SK-N-SH treated with all-trans-retinoic acid at 6 μM for 48 hours (cell line): Measurements from ENCODE around the gene SPRYD7.

Experiments
- ARNTL ChIP-seq: fragments of 450-650 bp; formaldehyde crosslinking; IDR thresholded peaks from 2 replicates; pipeline ENCODE4 v1.5.0; 2020; ENCODE audit warnings: low read depth, mild to moderate bottlenecking, moderate library complexity, borderline replicate concordance
- BACH2 ChIP-seq: fragments of 250-450 bp; sonication (Bioruptor Pico); IDR thresholded peaks from 2 replicates; pipeline ENCODE4 v1.9.0; 2021; ENCODE audit warnings: mild to moderate bottlenecking, borderline replicate concordance
- ESRRG ChIP-seq: fragments of 250-450 bp; sonication (Bioruptor Pico); IDR thresholded peaks from 2 replicates; pipeline ENCODE4 v1.6.1; 2021; ENCODE audit warnings: mild to moderate bottlenecking
- PPARA ChIP-seq: fragments of 250-450 bp; sonication (Bioruptor Pico); IDR thresholded peaks from 2 replicates; pipeline ENCODE4 v1.5.0; 2020; ENCODE audit warnings: mild to moderate bottlenecking, borderline replicate concordance
- SNAI2 ChIP-seq: fragments of 250-450 bp; sonication (Bioruptor Pico); IDR thresholded peaks from 2 replicates; pipeline ENCODE4 v1.5.0; 2020; ENCODE audit warnings: mild to moderate bottlenecking, moderate library complexity
- TCF4 ChIP-seq: fragments of 250-450 bp; sonication (Bioruptor Pico); IDR thresholded peaks from 2 replicates; pipeline ENCODE4 v1.8.0; 2021; ENCODE audit warnings: mild to moderate bottlenecking, moderate library complexity, borderline replicate concordance
- ZNF8 ChIP-seq: fragments of 450-650 bp; formaldehyde crosslinking; IDR thresholded peaks from 2 replicates; pipeline ENCODE4 v1.5.0; 2020; ENCODE audit warnings: mild to moderate bottlenecking, moderate library complexity
- TF ChIP-seq, protein P1 (sequence below): fragments of 250-450 bp; sonication (Bioruptor Pico); IDR thresholded peaks from 2 replicates; pipeline ENCODE4 v1.5.1; 2021; ENCODE audit warnings: mild to moderate bottlenecking, moderate library complexity

DNA sequence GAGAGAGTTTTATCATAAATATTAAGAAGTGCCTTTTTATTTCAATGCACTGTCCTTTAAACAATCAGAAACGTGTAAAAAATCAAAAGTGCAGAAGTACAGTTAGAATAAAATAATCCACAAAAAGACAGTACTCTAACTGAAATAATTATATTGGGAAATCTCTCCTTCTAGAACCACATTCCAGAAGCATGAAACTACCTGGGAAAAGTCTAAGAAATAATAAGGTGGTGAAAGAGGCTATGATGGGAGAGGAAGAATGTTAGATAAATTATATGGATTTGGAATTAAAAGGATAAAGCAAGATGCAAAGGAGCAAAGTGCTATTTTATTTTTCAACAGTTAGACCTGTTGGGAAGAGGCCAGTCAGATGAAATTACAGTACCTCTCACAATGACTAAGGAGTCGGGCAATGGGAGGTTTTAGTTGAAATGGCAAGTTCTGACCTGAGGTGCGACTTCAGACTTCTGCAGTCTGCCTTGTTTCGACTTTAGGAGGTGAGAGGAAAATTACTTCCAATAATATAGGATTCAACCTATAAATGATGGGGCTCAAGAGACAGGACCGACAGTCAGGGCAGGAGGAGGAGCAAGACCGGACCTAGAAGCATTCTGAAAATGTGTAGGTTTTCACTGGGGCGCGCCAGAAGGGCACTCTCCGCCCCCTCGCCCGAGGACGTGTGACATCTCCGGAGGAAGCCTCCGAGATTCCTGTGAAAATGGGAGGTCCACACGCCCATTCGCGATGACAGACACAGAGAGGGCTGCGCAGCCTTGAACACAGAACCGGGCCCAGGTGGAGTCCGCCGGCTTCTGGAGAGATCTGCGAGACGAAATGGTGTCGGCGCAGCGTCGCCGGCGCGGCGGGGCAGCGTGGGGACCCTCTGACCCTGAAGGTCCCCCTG lies 717 bp downstream of the SPRYD7 start:
- TF ChIP-seq TCF4 = no peak
- TF ChIP-seq ZNF8 (CRISPR knock-in tag) = no peak
- TF ChIP-seq PPARA (CRISPR knock-in tag) = no peak
- TF ChIP-seq, protein P1, sequence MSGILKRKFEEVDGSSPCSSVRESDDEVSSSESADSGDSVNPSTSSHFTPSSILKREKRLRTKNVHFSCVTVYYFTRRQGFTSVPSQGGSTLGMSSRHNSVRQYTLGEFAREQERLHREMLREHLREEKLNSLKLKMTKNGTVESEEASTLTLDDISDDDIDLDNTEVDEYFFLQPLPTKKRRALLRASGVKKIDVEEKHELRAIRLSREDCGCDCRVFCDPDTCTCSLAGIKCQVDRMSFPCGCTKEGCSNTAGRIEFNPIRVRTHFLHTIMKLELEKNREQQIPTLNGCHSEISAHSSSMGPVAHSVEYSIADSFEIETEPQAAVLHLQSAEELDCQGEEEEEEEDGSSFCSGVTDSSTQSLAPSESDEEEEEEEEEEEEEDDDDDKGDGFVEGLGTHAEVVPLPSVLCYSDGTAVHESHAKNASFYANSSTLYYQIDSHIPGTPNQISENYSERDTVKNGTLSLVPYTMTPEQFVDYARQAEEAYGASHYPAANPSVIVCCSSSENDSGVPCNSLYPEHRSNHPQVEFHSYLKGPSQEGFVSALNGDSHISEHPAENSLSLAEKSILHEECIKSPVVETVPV (CRISPR knock-in tag) = no peak
- TF ChIP-seq BACH2 (CRISPR knock-in tag) = no peak
- no peak for TF ChIP-seq SNAI2
- TF ChIP-seq ESRRG (CRISPR knock-in tag) = no peak
- no peak for TF ChIP-seq ARNTL (CRISPR knock-in tag)
